COLO668 (cell line): ENCODE data around the gene ACP2.
A peak's percentile ranks its signal among the peaks of the same experiment; 100 is the strongest.

Source experiments
- DNase-seq: peaks from one replicate; lab custom pipeline; 2025; ENCODE audit not compliant: unreplicated experiment; lab: John Stamatoyannopoulos, UW

Gene ACP2

GRCh38 chr11:47269002-47269828 lies 20.6 kb upstream of the ACP2 start:
- DNase-seq = peak; percentile 98

GRCh38 chr11:47268448-47269001 lies 19.9 kb upstream of the ACP2 start:
- DNase-seq = no peak

GRCh38 chr11:47267876-47268275 lies 19.3 kb upstream of the ACP2 start:
- DNase-seq = no peak

- no peak for DNase-seq
Observed at GRCh38 chr11:47264521-47264920, 15.9 kb upstream of the ACP2 start.

DNA sequence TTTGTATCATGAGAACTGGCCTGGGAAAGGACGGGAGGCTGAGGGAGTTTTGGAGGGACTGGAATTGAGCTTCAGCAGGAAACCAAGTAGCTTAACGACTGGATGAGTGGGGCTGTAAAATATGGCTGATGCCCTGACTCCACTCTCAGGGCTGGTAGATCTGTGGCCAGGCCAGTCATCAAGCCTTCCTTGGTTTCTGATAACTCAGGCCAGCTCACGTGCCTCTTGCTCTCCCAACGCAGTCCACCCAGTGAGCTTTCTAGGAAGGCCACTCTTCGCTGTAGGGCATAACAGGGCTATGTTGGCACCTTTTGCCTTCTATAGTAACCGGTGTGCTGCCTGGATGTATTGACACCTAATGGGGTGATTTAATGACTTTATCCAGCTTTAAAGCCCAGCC lies 15.5 kb upstream of the ACP2 start:
- DNase-seq = no peak

GRCh38 chr11:47261291-47261800 lies 12.7 kb upstream of the ACP2 start:
- no peak for DNase-seq

DNA sequence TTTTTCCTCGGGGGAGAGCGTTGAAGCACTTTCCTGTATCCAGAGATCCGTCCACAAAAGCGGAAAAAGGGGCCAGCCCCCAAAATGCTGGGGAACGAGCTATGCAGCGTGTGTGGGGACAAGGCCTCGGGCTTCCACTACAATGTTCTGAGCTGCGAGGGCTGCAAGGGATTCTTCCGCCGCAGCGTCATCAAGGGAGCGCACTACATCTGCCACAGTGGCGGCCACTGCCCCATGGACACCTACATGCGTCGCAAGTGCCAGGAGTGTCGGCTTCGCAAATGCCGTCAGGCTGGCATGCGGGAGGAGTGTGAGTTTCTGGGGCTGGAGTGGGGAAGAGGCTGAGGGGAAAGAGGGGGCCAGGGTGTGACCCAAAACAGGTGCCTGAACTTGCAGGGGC lies 11.8 kb upstream of the ACP2 start:
- DNase-seq = no peak

- peak; percentile 24 for DNase-seq
Observed at GRCh38 chr11:47259232-47259977, 10.8 kb upstream of the ACP2 start.

DNA sequence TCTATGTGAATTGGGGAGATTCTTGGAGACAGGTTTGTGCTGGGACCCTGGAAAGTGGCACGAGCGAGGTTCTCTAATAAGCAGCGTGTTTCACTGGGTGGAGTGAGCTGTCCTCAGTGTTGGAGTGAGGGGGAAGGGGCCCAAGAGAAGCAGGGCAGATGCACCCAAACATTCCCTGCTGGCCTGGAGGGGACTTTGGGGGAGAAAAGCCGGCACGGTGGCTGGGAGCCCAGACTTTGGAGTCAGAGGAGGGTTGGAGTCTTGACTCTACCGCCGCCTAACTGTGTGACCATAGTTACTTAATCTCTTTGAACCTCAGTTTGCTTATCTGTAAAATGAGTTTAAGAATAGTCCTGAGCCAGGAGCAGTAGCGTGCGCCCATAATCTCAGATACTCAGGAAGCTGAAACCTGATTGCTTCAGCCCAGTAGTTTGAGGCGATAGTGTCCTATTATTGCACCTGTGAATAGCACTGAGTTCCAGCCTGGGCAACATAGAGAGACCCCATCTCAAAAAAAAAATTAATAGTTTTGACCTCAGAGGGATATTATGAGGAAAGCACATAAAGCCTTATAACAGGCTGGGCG lies 9.8 kb upstream of the ACP2 start:
- no peak for DNase-seq

- DNase-seq = no peak
Observed at GRCh38 chr11:47257517-47258316, 9.1 kb upstream of the ACP2 start, which contains the start of gene NR1H3. Gene NR1H3 (plus strand): TSS chr11:47257996. CDS start chr11:47259217, 1,221 bp downstream.

DNA sequence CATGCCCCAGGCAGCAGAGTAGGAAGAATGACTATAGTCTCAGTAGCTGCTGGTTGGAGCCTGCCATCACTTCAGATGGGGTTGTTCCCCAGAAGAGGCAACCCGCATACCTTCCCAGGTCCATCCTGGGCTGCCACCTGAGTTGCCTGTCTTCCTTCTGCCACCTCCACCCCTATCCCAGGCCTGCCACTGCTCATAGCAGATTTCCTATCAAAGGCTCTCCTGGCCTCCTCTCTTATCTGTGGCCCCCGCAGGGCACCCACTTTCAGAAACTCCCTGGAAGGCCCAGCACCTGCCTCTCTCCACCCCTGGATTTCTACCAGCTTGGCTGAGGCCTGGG lies 8.5 kb upstream of the ACP2 start:
- no peak for DNase-seq

DNA sequence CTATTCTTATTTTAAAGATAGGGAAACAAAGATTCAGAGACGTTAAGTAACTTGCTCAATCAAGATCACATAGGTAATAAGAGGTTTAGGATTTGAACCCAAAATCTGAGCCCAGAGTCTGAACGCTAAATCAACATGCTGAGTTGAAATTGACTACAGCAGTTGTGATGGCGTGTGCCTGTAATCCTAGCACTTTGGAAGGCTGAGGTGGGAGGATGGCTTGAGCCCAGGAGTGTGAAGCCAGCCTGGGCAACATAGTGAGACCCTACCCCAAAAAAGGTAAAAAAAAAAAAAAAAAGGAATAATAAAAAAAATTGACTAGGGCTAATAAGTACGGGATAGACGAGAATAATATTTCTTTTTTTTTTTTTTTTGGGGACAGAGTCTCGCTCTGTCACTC lies 7.8 kb upstream of the ACP2 start:
- no peak for DNase-seq

DNA sequence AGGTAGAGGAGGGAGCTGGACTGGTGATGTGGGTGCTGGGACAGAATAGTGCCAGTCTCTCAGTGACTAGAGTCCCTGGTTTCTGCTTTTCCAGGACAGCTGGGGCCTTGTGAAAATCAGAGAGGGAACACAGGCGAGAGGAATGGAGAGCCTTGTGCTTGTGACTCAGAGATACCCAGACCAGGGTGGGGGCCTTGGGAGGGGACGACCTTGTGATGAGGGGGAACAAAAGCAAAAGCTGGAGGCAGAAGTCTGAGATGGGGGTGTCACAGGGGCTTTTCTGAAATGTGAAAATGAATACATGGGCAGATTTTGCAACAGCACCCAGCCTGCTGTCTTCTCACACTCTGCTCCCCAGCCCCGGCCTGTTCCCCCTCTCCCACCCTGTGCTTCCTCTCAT lies 5.8 kb upstream of the ACP2 start:
- DNase-seq = no peak

DNA sequence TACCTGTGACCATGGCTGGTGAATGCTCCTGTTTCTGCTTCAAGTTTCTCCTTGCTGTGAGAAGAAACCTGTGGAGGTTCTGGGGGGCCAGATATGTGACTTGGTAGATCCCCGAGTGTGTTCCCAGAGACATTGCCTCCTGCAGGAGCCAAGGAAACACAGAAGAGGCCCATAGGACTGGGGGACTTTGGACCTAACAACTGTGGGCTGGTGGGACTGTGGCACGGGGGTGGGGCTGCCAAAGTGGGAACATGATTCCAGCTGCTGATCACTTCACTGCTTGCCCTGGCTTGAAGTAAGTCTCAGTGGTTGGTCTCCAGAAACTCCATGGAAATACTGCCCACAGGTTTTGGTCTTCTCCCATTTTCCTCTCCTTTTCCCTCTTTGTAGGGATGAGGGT lies 5.0 kb upstream of the ACP2 start:
- DNase-seq = no peak

GRCh38 chr11:47251751-47252150 lies 3.1 kb upstream of the ACP2 start:
- DNase-seq = no peak

- no peak for DNase-seq
Observed at GRCh38 chr11:47249378-47249715, 733 bp upstream of the ACP2 start.

DNA sequence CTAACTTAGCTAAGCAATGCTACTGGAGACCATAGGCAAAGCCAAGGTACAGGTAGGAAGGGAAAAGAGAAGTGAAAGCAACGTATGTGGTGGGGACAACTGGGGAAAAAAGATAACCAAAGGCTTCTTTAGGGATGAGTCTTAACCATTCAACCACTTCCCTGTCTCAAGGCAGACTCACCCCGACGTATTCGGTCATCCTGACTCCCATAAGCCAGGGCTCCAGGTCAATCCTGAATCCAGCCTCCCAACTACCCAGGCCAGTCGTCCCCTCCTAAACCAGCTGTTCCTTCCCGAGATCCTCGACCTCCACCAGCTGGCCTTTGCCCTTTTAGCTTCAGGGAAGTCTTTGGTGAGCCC lies 330 bp downstream of the ACP2 start:
- no peak for DNase-seq

- DNase-seq = no peak
Observed at GRCh38 chr11:47247502-47247901, 1.1 kb downstream of the ACP2 start.

- no peak for DNase-seq
Observed at GRCh38 chr11:47245611-47246357, 2.8 kb downstream of the ACP2 start.
